CD4-positive, alpha-beta T cell treated with Interleukin-1 beta for 1 hour (primary cell): Measurements from ENCODE around the gene RAB4A.
"Not testable (repeated sequence)": the region's sequence is repeated elsewhere in the genome, so short reads cannot be mapped to it uniquely, and the experiment has no call there.

Experiments
- DNase-seq, 2 donors: peaks; one replicate each; pipeline ENCODE4 v3.0.0-alpha.2; 2020 to 2022

The RAB4A gene

GRCh38 chr1:229272164-229273158 is 1.6 kb downstream of the RAB4A start:
- no peak for DNase-seq

- DNase-seq = no peak
Measured at GRCh38 chr1:229273507-229274232, 2.8 kb downstream of the RAB4A start.

- no peak for DNase-seq
Measured at GRCh38 chr1:229275005-229275404, 4.1 kb downstream of the RAB4A start.

- no peak for DNase-seq
Measured at GRCh38 chr1:229278120-229278741, 7.3 kb downstream of the RAB4A start.

GRCh38 chr1:229279242-229279641 is 8.3 kb downstream of the RAB4A start:
- no peak for DNase-seq

GRCh38 chr1:229280037-229280828 is 9.3 kb downstream of the RAB4A start:
- no peak for DNase-seq

- DNase-seq = no peak
Measured at GRCh38 chr1:229280921-229281320, 10.0 kb downstream of the RAB4A start.

GRCh38 chr1:229281339-229281926 is 10.5 kb downstream of the RAB4A start:
- no peak for DNase-seq

- DNase-seq = no peak
Measured at GRCh38 chr1:229282295-229282823, 11.4 kb downstream of the RAB4A start.

- no peak for DNase-seq
Measured at GRCh38 chr1:229283183-229283611, 12.3 kb downstream of the RAB4A start.

GRCh38 chr1:229284887-229285286 is 14.0 kb downstream of the RAB4A start:
- no peak for DNase-seq

- no peak for DNase-seq
Measured at GRCh38 chr1:229285440-229285839, 14.5 kb downstream of the RAB4A start.

GRCh38 chr1:229286099-229286766 is 15.3 kb downstream of the RAB4A start:
- no peak for DNase-seq

- no peak for DNase-seq
Measured at GRCh38 chr1:229287267-229287666, 16.4 kb downstream of the RAB4A start.

- DNase-seq = no peak
Measured at GRCh38 chr1:229288516-229288915, 17.6 kb downstream of the RAB4A start.

- not testable (repeated sequence) for DNase-seq
Measured at GRCh38 chr1:229291686-229292085, 20.8 kb downstream of the RAB4A start.

GRCh38 chr1:229293528-229294204 is 22.8 kb downstream of the RAB4A start:
- DNase-seq = no peak

- no peak for DNase-seq
Measured at GRCh38 chr1:229295745-229296144, 24.8 kb downstream of the RAB4A start.

GRCh38 chr1:229296541-229296941 is 25.6 kb downstream of the RAB4A start:
- no peak for DNase-seq

GRCh38 chr1:229297746-229298145 is 26.8 kb downstream of the RAB4A start:
- DNase-seq = no peak

- DNase-seq = no peak
Measured at GRCh38 chr1:229298420-229298819, 27.5 kb downstream of the RAB4A start.
